Common myeloid progenitor, CD34-positive (primary cell): ENCODE data around the gene ZNF43.
"Not testable (repeated sequence)": the region's sequence is repeated elsewhere in the genome, so short reads cannot be mapped to it uniquely, and the experiment has no call there.

ENCODE experiments used
- CTCF ChIA-PET: fragments of 350-600 bp; sonication (Branson Sonifier 250); formaldehyde crosslinking; loops from one replicate; lab custom pipeline; 2021; ENCODE audit warnings: antibody characterized with exemption; lab: Charles Lee
- POLR2A ChIA-PET: fragments of 350-600 bp; sonication (Branson Sonifier 250); formaldehyde crosslinking; loops from one replicate; lab custom pipeline; 2021; ENCODE audit warnings: antibody characterized with exemption; lab: Charles Lee
- DNase-seq, 3 donors: peaks; one replicate each; pipeline versions ENCODE4 v3.0.0 to v3.0.0-alpha.2; 2013
- H3K27ac ChIP-seq, 2 experiments: 1 replicate in 1 of 2; 2 replicates in 1 of 2; pipeline ENCODE4 v1.7.0; 2013; ENCODE audit warnings: inconsistent platforms in 2 of 2, low read length in 2 of 2, mild to moderate bottlenecking in 2 of 2, low read depth in 1 of 2, moderate library complexity in 1 of 2; ENCODE audit not compliant: severe bottlenecking in 2 of 2, insufficient read depth in 1 of 2, poor library complexity in 1 of 2
- H3K27me3 ChIP-seq, 5 experiments: replicated peaks in 2 of 5; 1 replicate in 3 of 5; 2 replicates in 2 of 5; pipeline versions ENCODE4 v1.6.1 to v1.7.0; 2013; ENCODE audit warnings: low read length in 4 of 5, mild to moderate bottlenecking in 2 of 5, moderate library complexity in 2 of 5, inconsistent platforms in 1 of 5; ENCODE audit not compliant: insufficient read depth in 5 of 5, control insufficient read depth in 4 of 5
- H3K36me3 ChIP-seq, 4 experiments: 1 replicate in 2 of 4; 2 replicates in 2 of 4; pipeline versions ENCODE4 v1.6.1 to v1.7.0; 2013; ENCODE audit warnings: low read length in 3 of 4, control low read depth in 1 of 4, mild to moderate bottlenecking in 1 of 4; ENCODE audit not compliant: control insufficient read depth in 4 of 4, insufficient read depth in 4 of 4
- H3K4me1 ChIP-seq, 4 experiments: 1 replicate in 3 of 4; 2 replicates in 1 of 4; pipeline versions ENCODE4 v1.6.1 to v1.7.1; 2013; ENCODE audit warnings: low read length in 3 of 4, mild to moderate bottlenecking in 3 of 4, control low read depth in 1 of 4, inconsistent platforms in 1 of 4, moderate library complexity in 1 of 4; ENCODE audit not compliant: control insufficient read depth in 4 of 4, insufficient read depth in 4 of 4; ENCODE audit errors: control extremely low read depth in 1 of 4
- H3K4me3 ChIP-seq, 7 experiments: 1 replicate in 4 of 7; 2 replicates in 3 of 7; pipeline versions ENCODE4 v1.5.1 to v1.7.0; 2013; ENCODE audit warnings: mild to moderate bottlenecking in 7 of 7, low read length in 6 of 7, moderate library complexity in 6 of 7, inconsistent platforms in 2 of 7, low read depth in 2 of 7, control low read depth in 1 of 7; ENCODE audit not compliant: insufficient read depth in 4 of 7, control insufficient read depth in 1 of 7; ENCODE audit errors: extremely low read depth in 1 of 7
- H3K9me3 ChIP-seq, 5 experiments: 1 replicate in 4 of 5; 2 replicates in 1 of 5; pipeline versions ENCODE4 v1.6.1 to v1.7.1; 2013; ENCODE audit warnings: low read length in 4 of 5, mild to moderate bottlenecking in 2 of 5, inconsistent platforms in 1 of 5, low read depth in 1 of 5, moderate library complexity in 1 of 5; ENCODE audit not compliant: control insufficient read depth in 4 of 5, insufficient read depth in 2 of 5; ENCODE audit errors: control extremely low read depth in 1 of 5
- WGBS: methylation state at CpG from one replicate; pipeline ENCODE4 v1.1.5; 2013; ENCODE audit not compliant: insufficient coverage; 5-methylcytosine and 5-hydroxymethylcytosine counted together

The ZNF43 gene

DNA sequence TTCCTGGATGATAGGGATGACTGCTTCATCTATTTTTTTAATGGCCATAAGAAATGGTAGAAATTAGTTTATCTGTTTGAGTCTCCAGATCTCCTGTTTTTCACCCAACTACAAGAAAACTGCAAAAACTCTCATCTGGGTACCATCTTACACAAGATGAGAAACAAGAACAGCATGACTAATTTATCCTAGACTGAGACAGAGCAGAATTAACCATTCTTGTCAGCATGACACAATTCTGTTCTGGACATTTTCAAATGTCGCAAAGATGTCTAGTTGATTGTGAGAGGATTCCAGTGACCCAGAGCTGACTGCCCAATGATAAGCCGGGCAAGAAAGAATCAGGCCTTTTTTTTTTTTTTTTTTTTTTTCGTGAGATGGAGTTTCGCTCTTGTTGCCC is 12.8 kb downstream of the ZNF43 start:
- Histone ChIP-seq H3K27me3 (no peaks in the 10 kb centered on the region), H3K36me3 (peaks cover 14 to 79% (median 50%) of the 10 kb centered on the region in 4 experiments), H3K9me3 (peaks cover 3 to 92% (median 51%) of the 10 kb centered on the region in 5 experiments), H3K4me1 (no peaks in the 10 kb centered on the region), H3K27ac (no peak overlapping the region), H3K4me3 (no peak overlapping the region)
- POLR2A ChIA-PET = no interaction called here
- WGBS = 100% methylated on average over 2 of the region's 4 CpGs
- CTCF ChIA-PET = no interaction called here
- DNase-seq = no peak

DNA sequence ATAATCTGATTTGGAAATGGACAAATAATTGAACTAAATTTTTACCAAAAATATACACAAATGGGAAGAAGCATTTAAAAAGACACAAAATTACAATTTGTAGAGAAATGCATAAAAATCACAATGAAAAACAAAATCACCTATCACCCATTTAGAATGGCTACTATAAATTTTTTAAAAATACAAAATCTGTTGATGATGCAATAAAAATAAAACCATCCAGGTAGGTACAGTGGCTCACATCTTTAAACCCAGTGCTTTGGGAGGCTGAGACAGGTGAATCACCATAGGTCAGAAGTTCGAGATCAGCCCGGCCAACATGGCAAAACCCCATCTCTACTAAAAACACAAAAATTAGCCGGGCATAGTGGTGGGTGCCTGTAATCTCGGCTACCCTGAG is 23.5 kb downstream of the ZNF43 start:
- CTCF ChIA-PET = no interaction called here
- WGBS = 92% methylated on average over 4 of the region's 4 CpGs
- no peaks in the 10 kb centered on the region for H3K27me3 ChIP-seq
- no peak overlapping the region for H3K27ac ChIP-seq
- H3K36me3 ChIP-seq = peaks cover 55 to 96% (median 65%) of the 10 kb centered on the region in 4 experiments
- H3K4me3 ChIP-seq = no peak overlapping the region
- no peak for DNase-seq
- POLR2A ChIA-PET = no interaction called here
- no peaks in the 10 kb centered on the region for H3K4me1 ChIP-seq
- H3K9me3 ChIP-seq = peaks cover 29 to 94% (median 66%) of the 10 kb centered on the region in 5 experiments

DNA sequence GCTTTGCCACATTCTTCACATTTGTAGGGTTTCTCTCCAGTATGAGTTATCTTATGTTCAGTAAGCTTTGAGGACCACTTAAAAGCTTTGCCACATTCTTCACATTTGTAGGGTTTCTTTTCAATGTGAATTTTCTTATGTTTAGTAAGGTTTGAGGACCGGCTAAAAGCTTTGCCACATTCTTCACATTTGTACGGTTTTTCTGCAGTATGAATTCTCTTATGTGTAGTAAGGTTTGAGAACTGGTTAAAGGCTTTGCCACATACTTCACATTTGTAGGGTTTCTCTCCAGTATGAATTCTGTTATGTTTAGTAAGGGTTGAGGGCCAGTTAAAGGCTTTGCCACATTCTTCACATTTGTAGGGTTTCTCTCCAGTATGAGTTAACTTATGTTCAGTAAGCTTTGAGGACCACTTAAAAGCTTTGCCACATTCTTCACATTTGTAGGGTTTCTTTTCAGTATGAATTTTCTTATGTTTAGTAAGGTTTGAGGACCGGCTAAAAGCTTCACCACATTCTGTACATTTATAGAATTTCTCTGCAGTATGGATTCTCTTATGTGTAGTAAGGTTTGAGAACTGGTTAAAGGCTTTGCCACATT is 27.5 kb downstream of the ZNF43 start:
- WGBS = 100% methylated on average over 2 of the region's 3 CpGs
- DNase-seq, POLR2A ChIA-PET, H3K27ac ChIP-seq, H3K27me3 ChIP-seq, H3K4me1 ChIP-seq, H3K4me3 ChIP-seq: not testable (repeated sequence)
- H3K36me3 ChIP-seq = peaks cover 26 to 57% (median 38%) of the 10 kb centered on the region in 4 experiments
- H3K9me3 ChIP-seq = peaks cover 28 to 79% (median 42%) of the 10 kb centered on the region in 5 experiments
- CTCF ChIA-PET = interaction anchor here (1.5 kb wide), 1 partner anchor 21 kb away, joined by 3 read pairs; no protein-coding TSS in a partner anchor

DNA sequence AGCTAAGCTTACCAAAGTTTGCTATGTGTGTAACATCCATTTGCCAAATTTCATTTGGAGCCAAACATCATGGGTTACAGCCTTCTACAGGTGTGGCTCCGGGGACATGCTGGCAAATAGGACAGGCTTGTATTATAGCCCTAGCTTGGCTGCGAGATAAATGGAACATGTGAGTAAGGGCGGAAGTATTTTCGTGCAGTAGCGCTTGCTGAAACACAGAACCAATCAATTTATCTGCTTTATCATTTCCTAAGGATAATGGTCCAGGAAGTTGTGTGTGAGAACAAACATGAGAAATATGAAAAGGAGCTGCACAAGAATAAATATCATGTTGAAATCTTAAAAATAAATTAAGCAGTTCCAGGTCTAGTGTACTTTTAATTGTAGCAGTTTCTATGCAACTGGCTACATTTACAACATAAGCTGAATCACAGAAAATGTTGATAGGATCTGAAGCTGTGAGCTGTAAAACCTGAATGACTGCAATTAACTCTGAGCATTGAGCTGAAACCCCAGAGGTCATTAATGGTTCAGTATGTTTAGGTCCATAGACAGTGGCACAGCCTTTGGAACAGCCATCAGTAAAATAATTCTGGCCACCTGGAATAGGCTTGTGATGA is 46.4 kb downstream of the ZNF43 start:
- 90% methylated on average over 4 of the region's 5 CpGs for WGBS
- Histone ChIP-seq H3K9me3 (peaks cover 0 to 22% (median 16%) of the 10 kb centered on the region in 5 experiments), H3K27ac (no peak overlapping the region), H3K27me3 (no peaks in the 10 kb centered on the region), H3K4me1 (no peaks in the 10 kb centered on the region), H3K4me3 (no peak overlapping the region), H3K36me3 (no peaks in the 10 kb centered on the region)
- ChIA-PET CTCF (no interaction called here), POLR2A (no interaction called here)
- no peak for DNase-seq

DNA sequence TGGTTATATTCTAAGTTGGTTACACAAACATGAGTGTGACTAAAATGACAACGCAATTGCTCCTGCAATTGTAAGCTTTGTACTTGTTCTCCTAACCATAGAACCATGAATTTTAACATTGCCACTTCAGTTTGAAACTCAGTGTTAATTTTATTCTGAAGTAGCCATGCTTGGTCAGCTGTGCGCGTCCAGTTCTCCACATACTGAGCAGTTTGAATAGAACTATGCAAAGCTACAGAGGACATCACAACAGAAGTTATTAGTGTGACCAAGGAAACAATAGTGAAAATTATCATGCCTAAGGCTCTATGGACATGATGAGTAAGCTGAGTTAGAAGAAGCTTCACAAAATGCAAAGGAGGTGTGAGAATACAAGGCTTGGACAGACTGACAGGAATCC is 49.0 kb downstream of the ZNF43 start:
- CTCF ChIA-PET = interaction anchor here (0.6 kb wide), 1 partner anchor 773 kb away, joined by 3 read pairs; no protein-coding TSS in a partner anchor
- H3K36me3 ChIP-seq = no peaks in the 10 kb centered on the region
- H3K9me3 ChIP-seq = peaks cover 0 to 16% (median 7%) of the 10 kb centered on the region in 5 experiments
- no peak for DNase-seq
- no peaks in the 10 kb centered on the region for H3K27me3 ChIP-seq
- H3K4me3 ChIP-seq = no peak overlapping the region
- 100% methylated on average over 3 of the region's 3 CpGs for WGBS
- H3K4me1 ChIP-seq = no peaks in the 10 kb centered on the region
- POLR2A ChIA-PET = no interaction called here
- no peak overlapping the region for H3K27ac ChIP-seq

DNA sequence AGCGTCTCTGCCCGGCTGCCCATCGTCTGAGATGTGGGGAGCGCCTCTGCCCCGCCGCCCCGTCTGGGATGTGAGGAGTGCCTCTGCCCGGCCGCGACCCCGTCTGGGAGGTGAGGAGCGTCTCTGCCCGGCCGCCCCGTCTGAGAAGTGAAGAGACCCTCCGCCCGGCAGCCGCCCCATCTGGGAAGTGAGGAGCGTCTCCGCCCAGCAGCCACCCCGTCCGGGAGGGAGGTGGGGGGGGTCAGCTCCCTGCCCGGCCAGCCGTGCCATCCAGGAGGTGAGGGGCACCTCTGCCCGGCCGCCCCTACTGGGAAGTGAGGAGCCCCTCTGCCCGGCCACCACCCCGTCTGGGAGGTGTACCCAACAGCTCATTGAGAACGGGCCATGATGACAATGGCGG is 60.2 kb downstream of the ZNF43 start:
- H3K9me3 ChIP-seq, POLR2A ChIA-PET, H3K27ac ChIP-seq, H3K4me1 ChIP-seq, CTCF ChIA-PET, H3K36me3 ChIP-seq, H3K4me3 ChIP-seq, H3K27me3 ChIP-seq, DNase-seq: not testable (repeated sequence)
- no CpG with 5 or more reads among the region's 30 CpGs for WGBS
